ENCODE measurements around the gene CEP63.

Gene CEP63

GRCh38 chr3:134485718-134486576, at the start of gene CEP63, which contains the start of gene ANAPC13:
TSS of gene CEP63 (plus strand) at chr3:134486057. CDS start at chr3:134495321, 9,264 bp downstream.
TSS of gene ANAPC13 (minus strand) at chr3:134485985. CDS start at chr3:134482904, 3,081 bp downstream.
- peak within 1 kb of the TSS; percentile 96 to 100 for H3K4me3 Mint-ChIP-seq
- ATAC-seq: peak; percentile 90
- peaks cover 60% of the 10 kb centered on the region for H3K4me1 Mint-ChIP-seq
- H3K27ac Mint-ChIP-seq: peak within 1 kb of the TSS; percentile 98 to 99
- H3K9me3 Mint-ChIP-seq: no peaks in the 10 kb centered on the region
- peak; percentile 91 to 97 for DNase-seq
- no peaks in the 10 kb centered on the region for H3K27me3 Mint-ChIP-seq

GRCh38 chr3:134437211-134437752, 48.6 kb upstream of the CEP63 start:
- DNase-seq (no peak), ATAC-seq (no peak)
- H3K4me3 Mint-ChIP-seq: no peak overlapping the region
- H3K27me3 Mint-ChIP-seq: peaks cover 43% of the 10 kb centered on the region
- H3K4me1 Mint-ChIP-seq: no peaks in the 10 kb centered on the region
- no peak overlapping the region for H3K27ac Mint-ChIP-seq
- H3K9me3 Mint-ChIP-seq: no peaks in the 10 kb centered on the region

- Mint-ChIP-seq H3K27me3 (peaks cover 56% of the 10 kb centered on the region), H3K9me3 (peaks cover 0 to 17% of the 10 kb centered on the region in 2 donors), H3K4me1 (no peaks in the 10 kb centered on the region), H3K4me3 (no peak overlapping the region), H3K27ac (no peak overlapping the region)
- no peak for DNase-seq
- no peak for ATAC-seq
Observed at GRCh38 chr3:134441321-134441720, 44.5 kb upstream of the CEP63 start.

- ATAC-seq (no peak), DNase-seq (no peak)
- Mint-ChIP-seq H3K27me3 (peaks cover 61% of the 10 kb centered on the region), H3K27ac (peak overlapping the region in 1 of 2 donors; percentile 44), H3K4me1 (no peaks in the 10 kb centered on the region), H3K9me3 (peaks cover 0 to 17% of the 10 kb centered on the region in 2 donors), H3K4me3 (no peak overlapping the region)
Observed at GRCh38 chr3:134441821-134442220, 44.0 kb upstream of the CEP63 start.

GRCh38 chr3:134445095-134445494, 40.8 kb upstream of the CEP63 start:
- no peaks in the 10 kb centered on the region for H3K4me1 Mint-ChIP-seq
- peaks cover 57% of the 10 kb centered on the region for H3K27me3 Mint-ChIP-seq
- H3K9me3 Mint-ChIP-seq: peaks cover 0 to 17% of the 10 kb centered on the region in 2 donors
- no peak for DNase-seq
- no peak for ATAC-seq
- H3K4me3 Mint-ChIP-seq: no peak overlapping the region
- H3K27ac Mint-ChIP-seq: no peak overlapping the region

- Mint-ChIP-seq H3K27me3 (peaks cover 52% of the 10 kb centered on the region), H3K9me3 (peaks cover 0 to 17% of the 10 kb centered on the region in 2 donors), H3K4me1 (no peaks in the 10 kb centered on the region), H3K27ac (no peak overlapping the region), H3K4me3 (no peak overlapping the region)
- no peak for ATAC-seq
- no peak for DNase-seq
Observed at GRCh38 chr3:134445636-134446035, 40.2 kb upstream of the CEP63 start.

GRCh38 chr3:134446800-134447199, 39.1 kb upstream of the CEP63 start:
- peaks cover 0 to 17% of the 10 kb centered on the region in 2 donors for H3K9me3 Mint-ChIP-seq
- DNase-seq (no peak), ATAC-seq (no peak)
- peaks cover 46% of the 10 kb centered on the region for H3K27me3 Mint-ChIP-seq
- no peak overlapping the region for H3K27ac Mint-ChIP-seq
- H3K4me3 Mint-ChIP-seq: no peak overlapping the region
- no peaks in the 10 kb centered on the region for H3K4me1 Mint-ChIP-seq

GRCh38 chr3:134447351-134447750, 38.5 kb upstream of the CEP63 start:
- Mint-ChIP-seq H3K27ac (no peak overlapping the region), H3K4me3 (no peak overlapping the region), H3K9me3 (peaks cover 0 to 17% of the 10 kb centered on the region in 2 donors), H3K4me1 (no peaks in the 10 kb centered on the region), H3K27me3 (peaks cover 44% of the 10 kb centered on the region)
- DNase-seq (no peak), ATAC-seq (no peak)

- DNase-seq: no peak
- Mint-ChIP-seq H3K27ac (no peak overlapping the region), H3K9me3 (peaks cover 0 to 17% of the 10 kb centered on the region in 2 donors), H3K4me3 (no peak overlapping the region), H3K4me1 (no peaks in the 10 kb centered on the region), H3K27me3 (peaks cover 43% of the 10 kb centered on the region)
- no peak for ATAC-seq
Observed at GRCh38 chr3:134448664-134449063, 37.2 kb upstream of the CEP63 start.

GRCh38 chr3:134449277-134449676, 36.6 kb upstream of the CEP63 start:
- Mint-ChIP-seq H3K27me3 (peaks cover 43% of the 10 kb centered on the region), H3K27ac (no peak overlapping the region), H3K4me1 (no peaks in the 10 kb centered on the region), H3K4me3 (no peak overlapping the region), H3K9me3 (peaks cover 0 to 17% of the 10 kb centered on the region in 2 donors)
- DNase-seq (no peak), ATAC-seq (peak; percentile 20)

GRCh38 chr3:134449951-134450350, 35.9 kb upstream of the CEP63 start:
- Mint-ChIP-seq H3K4me1 (no peaks in the 10 kb centered on the region), H3K4me3 (no peak overlapping the region), H3K27ac (no peak overlapping the region), H3K27me3 (peaks cover 36% of the 10 kb centered on the region), H3K9me3 (peaks cover 0 to 11% of the 10 kb centered on the region in 2 donors)
- DNase-seq (no peak), ATAC-seq (no peak)

- H3K4me1 Mint-ChIP-seq: no peaks in the 10 kb centered on the region
- H3K27ac Mint-ChIP-seq: no peak overlapping the region
- ATAC-seq: no peak
- peaks cover 20% of the 10 kb centered on the region for H3K27me3 Mint-ChIP-seq
- no peaks in the 10 kb centered on the region for H3K9me3 Mint-ChIP-seq
- no peak overlapping the region for H3K4me3 Mint-ChIP-seq
- DNase-seq: no peak
Observed at GRCh38 chr3:134453631-134454030, 32.2 kb upstream of the CEP63 start.

GRCh38 chr3:134457376-134458074, 28.3 kb upstream of the CEP63 start:
- Mint-ChIP-seq H3K27me3 (peaks cover 35% of the 10 kb centered on the region), H3K4me1 (no peaks in the 10 kb centered on the region), H3K27ac (no peak overlapping the region), H3K9me3 (no peaks in the 10 kb centered on the region), H3K4me3 (no peak overlapping the region)
- no peak for DNase-seq
- ATAC-seq: no peak

- H3K4me1 Mint-ChIP-seq: no peaks in the 10 kb centered on the region
- peaks cover 44% of the 10 kb centered on the region for H3K27me3 Mint-ChIP-seq
- no peak for DNase-seq
- no peak overlapping the region for H3K4me3 Mint-ChIP-seq
- no peak overlapping the region for H3K27ac Mint-ChIP-seq
- H3K9me3 Mint-ChIP-seq: no peaks in the 10 kb centered on the region
- ATAC-seq: no peak
Observed at GRCh38 chr3:134458406-134458945, 27.4 kb upstream of the CEP63 start.

GRCh38 chr3:134459562-134459961, 26.3 kb upstream of the CEP63 start:
- Mint-ChIP-seq H3K27ac (no peak overlapping the region), H3K4me1 (no peaks in the 10 kb centered on the region), H3K27me3 (peaks cover 44% of the 10 kb centered on the region), H3K4me3 (no peak overlapping the region), H3K9me3 (no peaks in the 10 kb centered on the region)
- DNase-seq (no peak), ATAC-seq (no peak)

Measured in stimulated activated naive CD8-positive, alpha-beta T cell treated with anti-CD3 and anti-CD28 coated beads, Interleukin-15, amount 100 ng/mL, for 72 hours (primary cell).